Measurements from ENCODE around the gene ZFC3H1. TPM values are rescaled to one million over a fixed set of nuclear protein-coding genes. Genes with fewer than 3 reads are reported as not detected.

Gene ZFC3H1
- total RNA-seq, 1 experiment from 2014 or later: 37.1 TPM

DNA sequence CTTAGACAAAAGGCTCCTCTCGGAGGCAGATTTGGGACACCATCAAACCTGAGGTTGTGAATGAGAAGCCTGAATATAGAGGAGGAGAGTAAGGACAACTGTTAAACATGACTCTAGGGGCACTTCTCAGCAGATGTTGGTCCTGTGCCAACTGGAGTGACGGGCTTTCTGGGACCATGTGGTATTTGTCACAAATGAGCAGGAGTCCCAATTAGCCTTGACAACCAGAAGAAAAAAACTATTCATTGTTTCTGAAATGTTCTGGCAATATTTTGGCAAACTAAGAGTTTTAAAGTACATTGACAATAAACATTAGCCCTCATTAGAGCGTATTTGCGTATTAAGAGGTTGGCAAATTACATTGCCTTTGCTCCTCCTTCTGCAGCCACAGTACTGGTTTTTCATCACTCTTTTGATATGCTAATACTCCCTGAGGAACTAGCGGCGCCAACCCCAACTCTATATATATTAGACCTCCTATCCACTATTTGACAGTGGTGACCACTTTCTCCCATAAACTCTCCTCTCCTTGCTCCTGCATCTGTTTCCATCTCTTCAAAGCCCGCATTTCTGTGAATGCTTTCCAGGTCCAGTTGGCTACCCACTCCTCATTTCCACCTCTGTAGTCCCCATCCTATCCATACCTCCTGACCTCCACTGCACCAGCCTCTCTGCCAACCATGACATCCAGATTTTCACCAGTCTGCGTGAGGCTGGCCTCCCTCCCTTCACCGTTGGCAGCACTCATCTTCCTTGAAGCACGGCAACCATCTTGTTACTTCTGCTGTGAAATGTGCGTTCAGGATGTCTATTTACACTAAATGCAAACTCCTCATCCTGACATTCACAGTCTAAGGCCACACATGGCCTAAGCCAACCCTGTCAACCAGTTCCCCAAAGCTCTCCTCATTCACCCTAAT lies 100.7 kb downstream of the ZFC3H1 start:
- no peaks in the 10 kb centered on the region for H3K27me3 ChIP-seq (ENCODE audit: insufficient read depth, low read length)
- no peak overlapping the region for H3K9ac ChIP-seq (ENCODE audit: low read length)
- H3K9me2 ChIP-seq (ENCODE audit: insufficient read depth): peaks cover 4% of the 10 kb centered on the region; the same call in 1 of the 2 replicates
- H4K20me1 ChIP-seq (ENCODE audit: insufficient read depth): no peaks in the 10 kb centered on the region
- no peaks in the 10 kb centered on the region for H3K36me3 ChIP-seq (ENCODE audit: control insufficient read depth in 1 of 2, insufficient read depth in 2 of 2, low read length in 2 of 2)
- POLR2A ChIA-PET: no interaction called here
- BruUV-seq (replicated peaks): no TSS peak
- no peaks in the 10 kb centered on the region for H3K4me1 ChIP-seq (ENCODE audit: control insufficient read depth in 1 of 2, insufficient read depth in 2 of 2, low read length in 2 of 2)
- no peaks in the 10 kb centered on the region for H3K9me3 ChIP-seq (ENCODE audit: control insufficient read depth in 1 of 2, insufficient read depth in 1 of 2, low read depth in 1 of 2, low read length in 2 of 2)
- RAD21 ChIA-PET (ENCODE audit: low non-redundant PET in 1 of 2, low total read pairs in 2 of 2, uncharacterized antibody in 2 of 2, unreplicated experiment in 2 of 2): no interaction called here
- CTCF ChIA-PET: no interaction called here
- no peak overlapping the region for H3K4me2 ChIP-seq (ENCODE audit: low read length)
- no peak for TF ChIP-seq ZFX (IDR thresholded peaks at IDR 0.05)
- no peak for TF ChIP-seq SP1 (IDR thresholded peaks at IDR 0.05; ENCODE audit: low read depth)
- no peak for TF ChIP-seq ZNF274 (IDR thresholded peaks at IDR 0.05; ENCODE audit: low read depth, low read length)
- no peak for TF ChIP-seq YY1 (IDR thresholded peaks at IDR 0.05; ENCODE audit: extremely low read depth, insufficient replicate concordance, low read depth, low read length)
- no peak for TF ChIP-seq EZH2phosphoT487 (IDR thresholded peaks at IDR 0.05; ENCODE audit: borderline replicate concordance)
- no peak for TF ChIP-seq TCF7L2 (IDR thresholded peaks at IDR 0.05; ENCODE audit: borderline replicate concordance, extremely low read depth, insufficient read depth, insufficient read length)
- no peak for TF ChIP-seq POLR2AphosphoS5 (IDR thresholded peaks at IDR 0.05; ENCODE audit: low read depth, low read length)
- no peak for TF ChIP-seq JUND (IDR thresholded peaks at IDR 0.05)
- no peak for TF ChIP-seq FOSL1 (IDR thresholded peaks at IDR 0.05; ENCODE audit: low read depth)
- TF ChIP-seq, protein P1, sequence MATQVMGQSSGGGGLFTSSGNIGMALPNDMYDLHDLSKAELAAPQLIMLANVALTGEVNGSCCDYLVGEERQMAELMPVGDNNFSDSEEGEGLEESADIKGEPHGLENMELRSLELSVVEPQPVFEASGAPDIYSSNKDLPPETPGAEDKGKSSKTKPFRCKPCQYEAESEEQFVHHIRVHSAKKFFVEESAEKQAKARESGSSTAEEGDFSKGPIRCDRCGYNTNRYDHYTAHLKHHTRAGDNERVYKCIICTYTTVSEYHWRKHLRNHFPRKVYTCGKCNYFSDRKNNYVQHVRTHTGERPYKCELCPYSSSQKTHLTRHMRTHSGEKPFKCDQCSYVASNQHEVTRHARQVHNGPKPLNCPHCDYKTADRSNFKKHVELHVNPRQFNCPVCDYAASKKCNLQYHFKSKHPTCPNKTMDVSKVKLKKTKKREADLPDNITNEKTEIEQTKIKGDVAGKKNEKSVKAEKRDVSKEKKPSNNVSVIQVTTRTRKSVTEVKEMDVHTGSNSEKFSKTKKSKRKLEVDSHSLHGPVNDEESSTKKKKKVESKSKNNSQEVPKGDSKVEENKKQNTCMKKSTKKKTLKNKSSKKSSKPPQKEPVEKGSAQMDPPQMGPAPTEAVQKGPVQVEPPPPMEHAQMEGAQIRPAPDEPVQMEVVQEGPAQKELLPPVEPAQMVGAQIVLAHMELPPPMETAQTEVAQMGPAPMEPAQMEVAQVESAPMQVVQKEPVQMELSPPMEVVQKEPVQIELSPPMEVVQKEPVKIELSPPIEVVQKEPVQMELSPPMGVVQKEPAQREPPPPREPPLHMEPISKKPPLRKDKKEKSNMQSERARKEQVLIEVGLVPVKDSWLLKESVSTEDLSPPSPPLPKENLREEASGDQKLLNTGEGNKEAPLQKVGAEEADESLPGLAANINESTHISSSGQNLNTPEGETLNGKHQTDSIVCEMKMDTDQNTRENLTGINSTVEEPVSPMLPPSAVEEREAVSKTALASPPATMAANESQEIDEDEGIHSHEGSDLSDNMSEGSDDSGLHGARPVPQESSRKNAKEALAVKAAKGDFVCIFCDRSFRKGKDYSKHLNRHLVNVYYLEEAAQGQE (IDR thresholded peaks at IDR 0.05; ENCODE audit: low read depth): no peak
- no peaks in the 10 kb centered on the region for H3K79me2 ChIP-seq (ENCODE audit: insufficient read depth, low read length)
- ATAC-seq (no peak), DNase-seq (ENCODE audit: low read depth, low spot score) (no peak)
- H3K4me3 ChIP-seq (replicated peaks in 1 of 2; ENCODE audit: low read depth in 1 of 2, low read length in 2 of 2): no peak overlapping the region
- no peak overlapping the region for H2AFZ ChIP-seq (ENCODE audit: low read depth, low read length, poor library complexity, severe bottlenecking)
- intact Hi-C loops (cut with micrococcal nuclease): no loop called here
- H3K27ac ChIP-seq (ENCODE audit: low read depth, low read length): no peak overlapping the region

Other genes with a start within 250 kb of the ZFC3H1 start
- not detected for gene LGR5, start 224.1 kb downstream of the ZFC3H1 start, total RNA-seq (2021; ENCODE audit: unreplicated experiment)
- 3.7 TPM for gene THAP2, start 453 bp upstream of the ZFC3H1 start, total RNA-seq (2021; ENCODE audit: unreplicated experiment)
- gene TMEM19, start 22.2 kb upstream of the ZFC3H1 start, total RNA-seq (2021; ENCODE audit: unreplicated experiment): 18.9 TPM
- gene RAB21, start 91.0 kb upstream of the ZFC3H1 start, total RNA-seq (2021; ENCODE audit: unreplicated experiment): 57.1 TPM
- gene TBC1D15, start 175.9 kb upstream of the ZFC3H1 start, total RNA-seq (2021; ENCODE audit: unreplicated experiment): 37.3 TPM

Data from HCT116 (cell line).